Astrocyte (in vitro differentiated cells and primary cell): ENCODE measurements around the gene TCF7L2.

Experiments used
- CTCF ChIP-seq: IDR thresholded peaks from 2 replicates; pipeline ENCODE4 v1.5.1; 2011; ENCODE audit warnings: low read depth, mild to moderate bottlenecking, inconsistent platforms, low read length, moderate library complexity; ENCODE audit not compliant: insufficient read depth
- EZH2 ChIP-seq: IDR thresholded peaks from 2 replicates; pipeline ENCODE4 v1.6.1; 2012; ENCODE audit warnings: mild to moderate bottlenecking, low read length, inconsistent platforms; ENCODE audit not compliant: insufficient read depth

- TF ChIP-seq CTCF (no peak), EZH2 (no peak)
These were observed 14.4 kb downstream of the TCF7L2 start for GRCh38 chr10:112964482-112964881.
